GM19455 (cell line): ENCODE measurements around the gene TEF.
A peak's percentile ranks its signal among the peaks of the same experiment; 100 is the strongest.

ENCODE experiments used
- ATAC-seq: cut with Tn5 transposase; IDR thresholded peaks from one replicate; pipeline ENCODE4 v1.9.1; 2021; ENCODE audit not compliant: unreplicated experiment

The TEF gene

GRCh38 chr22:41447435-41448188 is 65.9 kb downstream of the TEF start:
- no peak for ATAC-seq

- ATAC-seq, result peak; percentile 48
Measured at GRCh38 chr22:41448189-41448808, 66.6 kb downstream of the TEF start.
